Breast epithelium (tissue), 4 donors: Measurements from ENCODE around the gene INSYN2A. TPM values are rescaled to one million over a fixed set of nuclear protein-coding genes. Genes with fewer than 3 reads are reported as not detected.

Experiments
- DNase-seq, 2 donors: peaks; one replicate each; pipeline ENCODE4 v3.0.0-alpha.2; 2019; ENCODE audit warnings: low spot score in 2 of 2
- H3K27ac ChIP-seq, 2 donors: fragments of 200-600 bp; sonication (generic) in 1 of 2; one replicate each; pipeline ENCODE4 v1.5.1; 2016 to 2019; ENCODE audit warnings: mild to moderate bottlenecking in 1 of 2
- H3K27me3 ChIP-seq, 2 donors: fragments of 200-600 bp; sonication (generic) in 1 of 2; one replicate each; pipeline versions ENCODE4 v1.5.1 to v1.6.0; 2017 to 2019; ENCODE audit warnings: control low read depth in 1 of 2, mild to moderate bottlenecking in 1 of 2
- H3K36me3 ChIP-seq: fragments of 200-600 bp; one replicate; pipeline ENCODE4 v1.5.1; 2019
- H3K4me1 ChIP-seq, 2 donors: fragments of 200-600 bp; sonication (generic); one replicate each; pipeline ENCODE4 v1.5.1; 2016 to 2019; ENCODE audit warnings: control low read depth in 1 of 2
- H3K4me3 ChIP-seq, 3 donors: fragments of 200-600 bp; sonication (generic); 1 replicate in 2 of 3; 2 replicates in 1 of 3; pipeline ENCODE4 v1.5.1; 2016 to 2019; ENCODE audit warnings: mild to moderate bottlenecking in 3 of 3, moderate library complexity in 2 of 3
- H3K9me3 ChIP-seq, 2 donors: fragments of 200-600 bp; sonication (generic) in 1 of 2; one replicate each; pipeline ENCODE4 v1.5.1; 2016 to 2019; ENCODE audit warnings: control low read depth in 1 of 2
- POLR2A ChIP-seq: fragments of 450-650 bp; IDR thresholded peaks from one replicate; pipeline ENCODE4 v1.6.1; 2016; ENCODE audit warnings: antibody characterized with exemption, mild to moderate bottlenecking, moderate library complexity
- POLR2AphosphoS5 ChIP-seq, 3 donors: sonication (generic); formaldehyde crosslinking; IDR thresholded peaks; one replicate each; pipeline ENCODE4 v1.6.1; 2017; ENCODE audit warnings: antibody characterized with exemption in 3 of 3
- intact Hi-C: fragments of 100-400 bp; cut with DNase I; formaldehyde crosslinking; loops from one replicate; pipeline ENCODE4 v1.15.1; 2023; ENCODE audit warnings: low total_unique reads
- total RNA-seq, 3 donors: library from RNA; depleted of rRNA; stranded (reverse); fragments of >200 nt; gene quantifications; one replicate each; pipeline ENCODE4 v1.1.0, GENCODE V29; 2016
- TF ChIP-seq, protein P1 (sequence below), 3 donors: fragments of 450-650 bp; IDR thresholded peaks; one replicate each; pipeline ENCODE4 v1.5.1; 2016 to 2017; ENCODE audit warnings: antibody characterized with exemption in 3 of 3, mild to moderate bottlenecking in 3 of 3, moderate library complexity in 3 of 3

INSYN2A gene
- total RNA-seq, 3 donors from 2014 or later = 0.16 to 5.9 TPM; not detected in 1

DNA sequence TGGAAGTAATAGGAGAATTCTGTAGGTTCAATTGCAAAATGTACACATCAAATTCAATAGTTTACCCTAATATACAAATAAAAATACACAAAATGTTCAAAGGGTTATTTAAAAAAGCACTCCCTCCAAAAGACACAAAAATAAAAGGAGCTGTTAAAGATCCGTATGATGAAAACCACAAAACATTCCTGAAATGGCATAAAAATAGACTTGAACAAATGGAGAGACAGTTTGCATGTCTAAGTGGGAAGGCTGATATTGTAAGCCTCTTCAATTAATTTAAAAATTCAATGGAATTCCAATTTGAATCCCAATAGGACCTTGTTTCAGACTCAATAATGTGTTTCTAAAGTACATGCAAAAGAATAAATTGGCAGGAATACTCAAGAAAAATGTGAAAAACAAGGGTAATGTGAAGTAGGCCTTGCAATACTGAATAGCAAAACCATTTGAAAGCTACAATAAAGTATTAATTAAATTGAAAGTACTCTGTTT, 38.0 kb upstream of the INSYN2A start:
- DNase-seq = no peak
- intact Hi-C loops = no loop called here
- Histone ChIP-seq H3K27me3 (no peaks in the 10 kb centered on the region), H3K27ac (no peak overlapping the region), H3K9me3 (no peaks in the 10 kb centered on the region), H3K36me3 (no peaks in the 10 kb centered on the region), H3K4me1 (no peaks in the 10 kb centered on the region), H3K4me3 (no peak overlapping the region)
- TF ChIP-seq POLR2A (no peak), POLR2AphosphoS5 (IDR thresholded peaks at IDR 0.05) (no peak)
- TF ChIP-seq, protein P1, sequence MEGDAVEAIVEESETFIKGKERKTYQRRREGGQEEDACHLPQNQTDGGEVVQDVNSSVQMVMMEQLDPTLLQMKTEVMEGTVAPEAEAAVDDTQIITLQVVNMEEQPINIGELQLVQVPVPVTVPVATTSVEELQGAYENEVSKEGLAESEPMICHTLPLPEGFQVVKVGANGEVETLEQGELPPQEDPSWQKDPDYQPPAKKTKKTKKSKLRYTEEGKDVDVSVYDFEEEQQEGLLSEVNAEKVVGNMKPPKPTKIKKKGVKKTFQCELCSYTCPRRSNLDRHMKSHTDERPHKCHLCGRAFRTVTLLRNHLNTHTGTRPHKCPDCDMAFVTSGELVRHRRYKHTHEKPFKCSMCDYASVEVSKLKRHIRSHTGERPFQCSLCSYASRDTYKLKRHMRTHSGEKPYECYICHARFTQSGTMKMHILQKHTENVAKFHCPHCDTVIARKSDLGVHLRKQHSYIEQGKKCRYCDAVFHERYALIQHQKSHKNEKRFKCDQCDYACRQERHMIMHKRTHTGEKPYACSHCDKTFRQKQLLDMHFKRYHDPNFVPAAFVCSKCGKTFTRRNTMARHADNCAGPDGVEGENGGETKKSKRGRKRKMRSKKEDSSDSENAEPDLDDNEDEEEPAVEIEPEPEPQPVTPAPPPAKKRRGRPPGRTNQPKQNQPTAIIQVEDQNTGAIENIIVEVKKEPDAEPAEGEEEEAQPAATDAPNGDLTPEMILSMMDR (IDR thresholded peaks at IDR 0.05) = no peak

DNA sequence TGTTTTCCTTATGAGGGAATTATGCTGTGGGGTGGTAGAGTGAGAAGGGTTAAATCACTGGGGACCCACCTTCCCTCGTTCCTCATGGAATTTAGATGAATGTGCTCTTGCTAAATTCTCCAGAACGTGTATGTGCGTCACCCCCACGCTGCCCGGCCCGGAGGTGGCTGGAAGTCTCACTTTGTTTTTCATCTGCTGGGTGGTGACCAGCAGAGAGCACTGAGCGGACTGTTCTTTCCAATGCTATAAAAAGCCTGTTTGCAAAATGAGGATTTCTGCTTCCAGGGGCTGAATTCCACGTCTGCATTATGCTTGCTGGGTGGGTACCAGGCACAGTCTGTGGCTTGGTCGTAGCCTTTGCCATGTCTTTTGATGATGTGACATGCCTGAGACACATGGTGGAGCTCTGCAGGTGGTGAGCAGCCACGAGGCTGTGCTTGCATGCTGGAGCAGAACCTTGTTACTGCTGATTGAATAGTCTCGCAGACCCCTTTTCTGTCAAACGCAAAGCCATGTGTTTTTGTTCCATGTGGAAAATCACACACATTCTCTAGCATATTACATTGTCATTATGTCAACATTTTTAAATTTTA, 31.9 kb upstream of the INSYN2A start:
- TF ChIP-seq POLR2A = no peak
- no peak for TF ChIP-seq POLR2AphosphoS5 (IDR thresholded peaks at IDR 0.05)
- TF ChIP-seq, protein P1 (IDR thresholded peaks at IDR 0.05) = no peak
- Histone ChIP-seq H3K9me3 (no peaks in the 10 kb centered on the region), H3K36me3 (no peaks in the 10 kb centered on the region), H3K27ac (no peak overlapping the region), H3K27me3 (no peaks in the 10 kb centered on the region), H3K4me3 (no peak overlapping the region), H3K4me1 (no peaks in the 10 kb centered on the region)
- intact Hi-C loops = no loop called here
- DNase-seq = no peak

DNA sequence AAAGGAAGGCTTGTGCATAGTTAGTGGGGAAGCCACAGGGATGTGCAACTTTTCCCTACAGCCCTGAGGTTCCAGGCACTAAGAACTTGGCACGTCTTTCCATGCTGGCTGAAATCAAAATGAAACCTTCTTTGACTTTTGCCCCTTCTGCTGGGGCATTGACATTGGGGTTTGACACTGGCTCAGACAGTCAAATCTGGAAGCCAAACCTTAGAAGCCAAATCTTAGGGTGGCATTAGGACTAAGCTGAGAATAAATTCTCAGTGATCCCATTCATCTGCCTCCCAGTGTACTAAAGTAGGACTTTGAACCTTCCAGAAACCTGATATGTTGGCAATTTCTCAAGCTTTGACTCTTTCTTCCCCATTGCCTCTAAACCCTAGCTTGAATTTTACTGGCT, 31.3 kb upstream of the INSYN2A start:
- no peak overlapping the region for H3K27ac ChIP-seq

DNA sequence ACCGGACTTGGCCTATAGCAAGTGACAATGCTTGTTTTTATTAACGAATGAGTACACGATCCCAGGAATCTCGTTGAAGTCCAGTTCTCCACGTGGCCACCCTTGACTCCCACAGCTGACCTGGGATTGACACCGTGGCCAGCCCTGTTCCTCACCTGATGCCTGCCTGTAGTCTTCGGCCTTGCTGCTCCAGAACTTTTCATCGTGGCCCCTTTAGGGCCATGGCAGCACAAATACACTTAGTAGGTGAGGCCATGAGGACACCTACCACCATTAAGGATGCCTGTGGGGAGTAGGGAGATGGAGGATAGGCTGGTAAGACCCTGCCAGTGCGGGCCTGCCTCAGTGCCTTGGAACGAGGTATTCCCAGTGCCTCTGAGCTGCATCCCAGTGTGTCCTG, 30.6 kb upstream of the INSYN2A start:
- intact Hi-C loops = no loop called here
- no peaks in the 10 kb centered on the region for H3K36me3 ChIP-seq
- no peaks in the 10 kb centered on the region for H3K27me3 ChIP-seq
- DNase-seq = no peak
- no peak overlapping the region for H3K4me3 ChIP-seq
- no peak overlapping the region for H3K27ac ChIP-seq
- no peaks in the 10 kb centered on the region for H3K4me1 ChIP-seq
- H3K9me3 ChIP-seq = no peaks in the 10 kb centered on the region
- TF ChIP-seq POLR2AphosphoS5 (IDR thresholded peaks at IDR 0.05) (no peak), POLR2A (no peak)
- TF ChIP-seq, protein P1 (IDR thresholded peaks at IDR 0.05) = no peak

More for the DNA sequence above, 31.3 kb upstream of the INSYN2A start:
- Histone ChIP-seq H3K4me1 (no peaks in the 10 kb centered on the region), H3K4me3 (no peak overlapping the region), H3K27me3 (no peaks in the 10 kb centered on the region), H3K9me3 (no peaks in the 10 kb centered on the region), H3K36me3 (no peaks in the 10 kb centered on the region)
- intact Hi-C loops = no loop called here
- DNase-seq = no peak
- TF ChIP-seq POLR2A (no peak), POLR2AphosphoS5 (IDR thresholded peaks at IDR 0.05) (no peak)
- TF ChIP-seq, protein P1 (IDR thresholded peaks at IDR 0.05) = no peak

DNA sequence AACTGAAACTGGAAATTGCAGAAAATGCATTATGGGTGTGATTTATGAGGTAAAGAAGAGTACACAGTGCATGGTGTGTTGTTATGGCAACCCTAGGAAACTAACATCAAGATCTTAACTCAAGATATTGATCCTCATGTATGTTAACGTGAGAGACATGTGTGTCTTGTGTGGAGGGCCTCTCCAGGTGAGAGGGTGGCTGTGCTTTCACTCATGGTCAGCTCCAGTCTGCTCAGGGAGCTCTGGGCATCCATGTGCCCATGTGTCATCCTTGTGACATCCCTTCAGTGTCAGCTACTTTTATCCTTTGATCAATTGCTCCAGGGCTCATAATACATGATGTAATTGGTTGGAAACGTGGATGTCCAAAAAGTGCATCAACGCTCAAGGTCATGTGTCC, 24.9 kb upstream of the INSYN2A start:
- Histone ChIP-seq H3K36me3 (no peaks in the 10 kb centered on the region), H3K27me3 (no peaks in the 10 kb centered on the region), H3K4me3 (no peak overlapping the region), H3K9me3 (no peaks in the 10 kb centered on the region), H3K27ac (no peak overlapping the region), H3K4me1 (no peaks in the 10 kb centered on the region)
- TF ChIP-seq, protein P1 (IDR thresholded peaks at IDR 0.05) = no peak
- TF ChIP-seq POLR2A (no peak), POLR2AphosphoS5 (IDR thresholded peaks at IDR 0.05) (no peak)
- no peak for DNase-seq
- intact Hi-C loops = no loop called here
